HG03575 (cell line): ENCODE data around the gene TMEM79.

Source experiments
- ATAC-seq: cut with Tn5 transposase; IDR thresholded peaks from one replicate; pipeline ENCODE4 v1.9.1; 2021; ENCODE audit not compliant: unreplicated experiment, insufficient number of reproducible peaks, low FRiP score; ENCODE audit errors: extremely low read depth

The TMEM79 gene

DNA sequence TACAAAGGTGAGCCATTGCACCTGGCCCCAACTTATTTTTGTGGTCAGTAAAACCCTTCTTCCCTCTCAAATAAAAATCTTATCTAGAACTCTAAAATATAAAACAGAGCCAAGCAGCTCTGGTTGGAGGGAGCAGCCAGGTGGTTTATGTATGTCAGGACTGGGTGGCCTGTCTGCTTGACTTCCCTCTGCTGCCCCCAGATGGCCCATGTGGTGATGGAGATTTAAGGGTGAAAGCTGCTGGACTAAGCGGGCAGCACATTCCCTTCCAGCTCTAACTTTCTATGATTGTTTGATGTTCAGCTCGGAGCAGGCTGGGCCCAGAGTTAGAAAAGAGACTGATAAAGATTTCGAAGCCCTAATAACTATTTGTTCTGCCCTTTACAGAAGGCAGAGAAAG is 24.3 kb upstream of the TMEM79 start:
- no peak for ATAC-seq

DNA sequence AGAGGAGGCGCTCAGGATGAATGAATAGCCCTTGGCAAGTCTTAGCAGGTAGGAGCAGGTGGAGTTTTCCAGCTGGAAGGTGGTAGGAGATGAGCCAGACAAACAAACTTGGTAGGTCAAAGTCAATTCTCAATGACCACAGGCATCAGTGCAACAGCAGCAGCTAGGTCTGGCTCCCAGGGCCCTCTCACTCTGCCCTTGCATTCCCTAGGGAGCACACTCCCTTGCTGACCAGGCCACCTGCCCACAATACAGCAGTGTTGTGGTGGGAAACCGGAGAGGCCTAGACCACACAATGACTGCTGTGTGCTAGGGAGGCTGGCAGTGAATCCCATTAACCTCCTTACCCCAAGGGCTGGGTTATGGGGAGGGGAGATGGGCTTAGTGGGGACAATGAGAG is 23.2 kb upstream of the TMEM79 start:
- ATAC-seq, result no peak

DNA sequence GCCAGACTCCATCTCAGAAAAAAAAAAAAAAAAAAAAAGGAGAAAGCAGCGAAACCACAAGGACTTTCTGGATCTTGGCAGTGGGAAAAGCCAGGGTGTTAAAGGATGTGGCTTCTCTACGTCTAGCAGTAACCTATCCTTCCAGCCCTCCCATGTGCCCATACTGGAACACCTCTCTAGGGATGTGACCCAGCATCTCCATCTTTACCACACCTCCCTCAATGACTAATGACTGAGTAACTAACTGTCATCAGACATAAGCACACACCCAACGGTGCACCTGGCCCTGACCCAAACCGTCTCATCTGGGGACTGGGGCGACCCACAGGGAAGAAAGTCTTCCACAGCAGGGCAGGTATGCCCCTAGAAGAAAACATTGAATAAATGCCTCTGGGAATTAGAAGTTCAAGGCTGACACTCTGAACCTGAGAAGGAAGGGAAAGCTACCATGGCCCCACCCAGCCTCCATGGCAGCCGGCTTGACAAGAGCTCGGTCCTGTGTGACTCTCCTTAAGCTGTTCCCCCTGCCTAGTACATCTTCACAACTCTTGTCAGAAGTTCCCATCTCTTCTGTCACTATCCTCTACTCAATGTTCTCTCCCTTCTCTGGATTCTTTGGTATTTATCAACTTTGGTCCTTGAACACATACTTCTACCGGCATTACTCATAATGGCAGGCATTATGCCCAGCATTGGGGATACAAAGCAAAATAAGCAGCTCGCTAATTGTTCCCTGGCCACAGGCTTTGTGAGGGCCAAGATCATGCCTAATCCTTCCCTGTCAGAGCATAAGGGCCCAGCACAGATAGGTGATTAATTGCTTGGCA is 21.5 kb upstream of the TMEM79 start:
- no peak for ATAC-seq

DNA sequence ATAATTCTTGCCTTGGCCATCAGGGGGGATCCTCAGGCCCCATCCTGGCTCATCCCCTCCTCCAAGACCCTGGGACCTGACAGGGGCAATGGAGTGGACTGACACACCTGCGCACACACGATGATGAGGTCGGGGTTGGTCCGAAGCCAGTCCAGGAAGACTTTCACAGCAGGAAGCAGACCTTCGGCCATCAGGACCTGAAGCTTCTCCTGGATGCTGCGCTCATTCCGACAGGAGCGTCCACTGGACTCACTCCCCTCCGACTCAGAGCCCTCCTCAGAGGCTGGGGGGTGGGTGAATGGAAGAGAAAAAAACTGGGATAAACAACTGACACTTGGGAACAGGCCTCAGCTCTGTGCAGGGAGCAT is 20.9 kb upstream of the TMEM79 start:
- ATAC-seq, result no peak

DNA sequence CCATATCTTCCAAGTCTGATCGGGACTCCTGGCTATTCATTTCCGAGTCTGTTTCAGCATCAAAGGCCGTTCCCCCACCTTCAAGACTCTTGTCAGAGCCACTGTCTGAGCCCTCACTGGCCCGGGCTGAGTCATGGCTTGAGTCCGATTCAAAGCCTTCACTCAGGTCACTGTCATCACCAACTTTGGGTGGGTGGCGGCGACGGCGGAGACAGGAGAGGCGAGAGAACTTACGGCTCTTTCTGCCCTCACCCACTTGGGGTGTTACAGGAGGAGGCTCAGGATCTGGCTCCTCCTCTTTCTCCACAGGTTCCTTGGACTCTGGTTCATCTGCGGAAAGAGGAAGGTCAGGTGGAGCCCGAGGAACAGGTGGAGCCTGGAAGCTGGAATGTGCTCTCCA is 18.1 kb upstream of the TMEM79 start:
- ATAC-seq, result no peak

DNA sequence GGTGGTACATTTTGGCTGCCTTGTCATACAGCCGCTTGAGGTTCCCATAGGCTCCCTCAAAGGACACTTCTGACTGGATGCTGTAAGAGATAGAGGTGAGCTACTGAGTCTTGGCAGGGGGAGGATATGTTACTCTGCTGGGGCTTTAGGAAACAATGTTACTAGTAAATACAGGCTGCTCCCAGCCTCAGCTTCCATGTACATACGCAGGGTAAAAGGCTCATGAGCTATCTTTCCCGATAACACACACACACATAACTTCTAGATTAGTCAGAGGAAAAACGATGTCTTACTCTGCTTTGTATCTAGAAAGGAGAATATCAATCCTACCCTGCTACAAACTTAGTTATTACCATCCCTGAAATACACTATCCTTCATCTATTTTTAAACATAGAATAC is 15.8 kb upstream of the TMEM79 start:
- no peak for ATAC-seq

DNA sequence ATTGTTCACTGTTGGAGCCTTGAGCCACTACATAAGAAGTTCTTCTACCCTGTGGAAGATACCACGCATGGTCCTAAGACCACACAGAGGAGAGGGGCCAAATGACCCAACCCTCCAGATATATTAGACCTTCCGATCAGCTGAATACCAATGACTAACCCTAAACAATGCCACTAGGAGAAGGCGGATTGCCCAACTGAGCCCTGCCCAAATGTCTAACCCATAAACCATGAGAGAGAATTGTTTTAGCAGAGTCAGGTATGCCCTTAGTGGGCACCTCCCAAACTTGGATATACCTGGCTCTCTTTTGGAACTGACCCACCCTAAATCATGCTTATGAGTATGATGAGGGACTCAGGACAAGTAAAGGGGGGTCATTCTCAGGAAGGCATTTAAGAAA is 13.8 kb upstream of the TMEM79 start:
- no peak for ATAC-seq

DNA sequence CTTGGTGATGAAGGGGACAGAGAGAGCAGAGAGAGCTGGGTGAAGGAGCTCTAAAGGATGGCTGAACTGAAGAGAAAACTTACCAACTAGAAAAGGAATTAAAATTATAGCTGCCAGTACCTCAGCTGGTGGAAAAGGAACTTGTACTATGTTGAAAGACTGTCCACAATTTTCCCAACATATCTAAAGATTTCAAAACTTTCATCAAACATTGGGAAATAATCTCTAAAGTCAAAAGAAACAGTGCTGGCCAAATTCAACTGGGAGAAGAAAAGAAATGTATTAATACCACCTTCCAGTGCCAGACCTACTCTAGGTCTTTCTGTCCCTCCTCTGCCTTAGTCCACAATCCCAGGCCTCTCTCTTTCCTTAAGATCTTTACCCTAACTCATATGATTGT is 7.6 kb upstream of the TMEM79 start:
- no peak for ATAC-seq

DNA sequence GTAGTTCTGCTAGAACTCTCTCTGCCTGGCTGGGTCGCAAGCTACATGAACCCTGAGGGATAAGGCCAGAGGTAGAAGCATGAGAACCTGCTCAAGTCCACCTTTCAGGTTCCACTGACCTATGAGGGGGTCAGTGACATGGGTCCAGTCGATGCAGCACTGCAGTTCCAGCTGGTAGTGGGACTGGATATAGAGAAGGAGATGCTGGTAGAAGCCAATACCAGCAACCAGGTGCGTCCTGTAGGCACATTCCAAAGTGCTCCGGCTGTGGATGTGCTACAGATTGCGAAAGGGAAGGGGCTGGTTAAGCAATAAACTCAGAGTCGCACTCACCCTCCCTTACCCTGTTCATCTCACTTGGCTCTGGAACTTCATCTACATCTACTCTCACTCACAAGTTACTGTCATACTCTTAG is 7.2 kb upstream of the TMEM79 start:
- no peak for ATAC-seq

DNA sequence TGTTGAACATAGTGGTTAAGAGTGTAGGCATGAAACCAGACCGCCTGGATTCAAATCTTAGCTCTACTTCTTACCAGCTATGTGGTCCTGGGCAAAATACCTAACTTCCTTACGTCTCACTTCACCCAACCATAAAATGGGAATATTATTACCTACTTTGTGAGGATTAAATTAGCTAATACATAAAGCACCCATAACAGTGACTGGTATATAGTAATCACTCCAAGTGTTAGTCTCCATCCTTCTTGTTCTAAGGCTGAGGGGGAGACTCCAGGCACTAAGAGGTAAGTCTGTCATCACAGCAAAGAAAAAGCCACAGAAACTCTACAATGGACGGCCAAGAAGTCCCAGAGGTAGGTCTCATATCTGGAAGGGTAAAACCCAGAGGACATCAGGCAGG is 4.3 kb upstream of the TMEM79 start:
- no peak for ATAC-seq

DNA sequence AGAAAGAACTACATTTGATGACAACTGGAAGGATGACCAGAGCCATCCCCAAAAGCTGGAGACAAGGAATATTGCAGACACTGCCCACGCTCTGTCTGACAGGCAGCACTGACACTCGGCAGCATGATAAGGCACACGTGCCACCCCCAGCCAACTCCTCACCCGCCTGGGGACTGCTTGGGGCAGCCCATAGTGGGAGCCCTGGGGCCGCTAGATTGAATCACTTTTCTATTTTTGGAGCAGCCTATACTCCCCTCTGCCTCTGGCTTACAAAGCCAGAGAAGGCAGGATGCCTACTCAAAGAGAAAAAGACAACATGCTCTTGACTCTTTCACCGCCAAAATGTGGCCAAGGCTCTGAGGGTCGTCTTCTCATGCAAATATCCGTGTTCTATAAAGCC is 2.8 kb upstream of the TMEM79 start:
- no peak for ATAC-seq

DNA sequence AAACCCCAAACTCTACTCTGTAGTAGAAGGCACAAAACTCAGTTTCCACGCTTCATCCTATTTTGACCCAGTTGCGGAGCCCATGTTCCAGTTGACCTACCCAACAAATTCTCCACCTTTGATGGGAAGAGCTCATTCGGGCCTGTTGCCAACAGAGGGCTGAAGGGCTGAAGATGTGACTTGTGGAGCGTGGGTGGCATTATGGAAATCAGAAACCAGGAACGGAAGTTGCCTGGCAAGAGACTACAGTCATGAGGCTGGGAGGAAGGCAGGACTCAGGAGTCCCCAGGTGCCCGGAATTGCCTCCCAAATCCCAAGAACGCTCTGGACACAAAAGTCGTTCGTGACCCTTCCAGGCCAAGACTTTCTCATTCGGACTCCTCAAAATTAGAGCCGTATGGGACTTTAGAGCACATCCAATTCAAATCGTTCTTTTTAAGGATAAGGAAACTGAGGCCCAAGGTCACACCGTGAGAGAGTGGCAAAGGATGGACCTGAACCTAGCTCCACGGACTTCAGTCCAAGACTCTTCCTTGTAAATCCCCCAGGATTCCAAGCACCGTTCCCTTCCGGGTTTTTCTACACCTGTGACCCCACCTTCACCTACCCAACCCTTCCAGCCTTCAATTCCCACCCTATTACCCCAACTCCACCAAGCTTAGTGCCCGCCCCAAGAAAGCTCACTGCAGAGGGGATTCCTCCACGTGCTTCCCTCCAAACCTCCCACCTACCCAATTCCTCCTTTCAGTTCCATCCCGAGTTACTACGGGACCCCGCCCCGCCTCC is 2.2 kb upstream of the TMEM79 start:
- ATAC-seq, result no peak

DNA sequence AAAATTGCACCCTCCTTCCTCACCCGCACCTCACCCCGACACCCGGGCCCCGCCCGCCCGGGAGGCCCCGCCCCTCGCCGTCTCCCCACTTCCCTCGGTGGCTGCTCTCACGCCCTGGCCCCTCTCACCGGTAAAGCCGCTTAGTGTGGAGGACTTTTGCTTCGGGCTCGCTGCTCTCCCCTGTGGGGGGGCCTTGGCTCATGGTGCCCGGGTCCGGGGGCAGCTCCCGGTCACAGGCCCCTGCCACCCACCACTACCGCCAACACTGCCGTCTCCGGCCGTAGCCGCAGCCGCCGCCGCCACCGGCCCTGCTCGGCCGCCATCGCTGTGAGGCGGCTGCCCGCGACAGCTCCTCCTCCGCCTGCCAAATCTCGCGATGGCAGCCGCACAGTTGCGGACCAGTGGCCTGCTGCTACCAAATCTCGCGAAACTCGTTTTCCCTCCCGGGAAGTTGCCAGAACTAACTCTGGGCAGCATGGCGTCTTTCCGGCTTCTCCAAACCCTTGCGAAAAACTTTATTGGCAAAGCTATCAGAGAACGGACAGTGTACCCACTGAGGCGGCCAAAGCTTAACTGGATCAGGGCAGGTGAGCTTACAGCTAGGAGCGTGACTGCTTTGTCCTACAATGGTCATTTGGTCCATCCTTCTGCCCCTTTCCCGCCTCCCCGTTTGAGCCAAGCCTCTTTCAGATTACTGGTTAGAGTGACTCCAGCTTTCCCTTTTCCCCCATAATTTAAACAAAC is 1.5 kb upstream of the TMEM79 start, which contains the start of gene SMG5:
SMG5 (minus strand) TSS at position 347 of the 744 bp plus-strand sequence; CDS start at position 202, 145 bp downstream.
- ATAC-seq, result peak; percentile 56

DNA sequence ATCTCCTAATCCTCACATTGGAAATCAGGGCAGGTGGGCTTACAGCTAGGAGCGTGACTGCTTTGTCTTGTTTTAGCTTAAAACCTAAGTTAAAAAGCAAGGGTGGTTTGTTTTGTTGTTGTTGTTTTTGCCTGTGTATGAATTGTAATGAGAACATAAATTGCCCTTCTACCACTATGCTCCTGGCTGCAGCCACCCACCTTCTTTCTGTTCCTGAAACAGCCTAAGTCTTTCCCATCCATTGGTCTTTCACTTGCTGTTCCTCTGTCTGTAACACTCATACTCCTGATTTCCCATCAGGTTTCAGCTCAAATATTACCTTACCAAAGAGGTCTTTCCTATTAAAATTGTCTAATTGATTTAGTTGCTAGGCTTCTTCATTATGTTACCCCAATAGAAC is 604 bp upstream of the TMEM79 start:
- ATAC-seq, result no peak

DNA sequence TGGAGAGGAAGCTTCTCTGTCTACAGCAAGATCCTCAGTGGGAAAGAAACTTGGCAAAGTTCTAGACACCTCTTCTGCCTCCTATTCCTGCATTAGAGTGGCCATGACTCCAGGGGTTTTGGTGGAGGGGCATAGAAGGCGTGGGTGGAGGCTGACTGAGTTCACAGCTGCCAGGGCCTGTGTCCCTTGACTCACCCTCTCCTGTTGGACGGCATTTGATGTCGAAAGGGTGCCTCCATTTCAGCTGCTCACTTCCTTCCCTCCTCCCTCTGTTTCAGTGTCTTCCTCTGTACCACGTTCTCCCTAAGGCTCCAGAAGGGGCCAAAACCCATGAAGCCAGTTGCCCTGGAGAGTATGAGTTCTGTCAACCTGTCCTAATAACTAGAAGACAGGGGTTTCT is 632 bp downstream of the TMEM79 start:
- ATAC-seq, result no peak

DNA sequence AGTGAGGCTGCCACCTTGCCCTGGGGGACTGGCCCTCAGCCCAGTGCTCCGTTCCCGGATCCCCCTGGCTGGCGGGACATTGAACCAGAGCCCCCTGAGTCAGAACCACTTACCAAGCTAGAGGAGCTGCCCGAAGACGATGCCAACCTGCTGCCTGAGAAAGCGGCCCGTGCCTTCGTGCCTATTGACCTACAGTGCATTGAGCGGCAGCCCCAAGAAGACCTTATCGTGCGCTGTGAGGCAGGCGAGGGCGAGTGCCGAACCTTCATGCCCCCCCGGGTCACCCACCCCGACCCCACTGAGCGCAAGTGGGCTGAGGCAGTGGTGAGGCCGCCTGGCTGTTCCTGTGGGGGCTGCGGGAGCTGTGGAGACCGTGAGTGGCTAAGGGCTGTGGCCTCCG is 1.3 kb downstream of the TMEM79 start:
- ATAC-seq, result no peak

DNA sequence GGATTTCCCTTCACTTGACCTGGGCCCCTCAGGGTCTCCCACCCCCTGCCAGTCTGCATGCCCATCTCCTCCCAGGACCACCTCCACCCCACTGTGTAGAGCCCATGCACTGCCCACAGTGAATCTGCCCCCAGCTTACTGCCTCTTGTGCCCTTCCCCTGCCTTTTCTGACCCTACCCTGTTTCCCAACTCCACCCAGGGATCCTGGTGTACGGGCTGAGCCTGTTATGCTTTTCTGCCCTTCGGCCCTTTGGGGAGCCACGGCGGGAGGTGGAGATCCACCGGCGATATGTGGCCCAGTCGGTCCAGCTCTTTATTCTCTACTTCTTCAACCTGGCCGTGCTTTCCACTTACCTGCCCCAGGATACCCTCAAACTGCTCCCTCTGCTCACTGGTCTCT is 1.9 kb downstream of the TMEM79 start:
- no peak for ATAC-seq

DNA sequence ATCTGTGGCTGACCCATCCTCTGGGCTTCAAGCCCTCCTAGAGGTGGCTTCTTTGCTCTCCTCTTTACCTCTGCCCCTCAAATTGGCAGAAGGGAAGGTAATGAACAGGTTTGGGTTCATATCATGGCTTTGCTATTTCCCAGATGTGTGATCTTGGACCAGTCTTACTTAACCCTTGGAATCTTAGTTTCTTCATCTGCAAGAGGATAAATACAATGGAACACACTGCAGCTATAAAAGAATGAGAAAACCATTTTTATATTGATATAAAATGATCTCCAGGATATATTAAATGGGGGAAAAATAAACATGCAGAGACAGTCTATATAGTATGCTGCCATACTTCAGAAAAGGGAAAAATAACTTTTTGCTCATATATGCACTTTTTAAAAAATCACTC is 5.7 kb downstream of the TMEM79 start:
- no peak for ATAC-seq

DNA sequence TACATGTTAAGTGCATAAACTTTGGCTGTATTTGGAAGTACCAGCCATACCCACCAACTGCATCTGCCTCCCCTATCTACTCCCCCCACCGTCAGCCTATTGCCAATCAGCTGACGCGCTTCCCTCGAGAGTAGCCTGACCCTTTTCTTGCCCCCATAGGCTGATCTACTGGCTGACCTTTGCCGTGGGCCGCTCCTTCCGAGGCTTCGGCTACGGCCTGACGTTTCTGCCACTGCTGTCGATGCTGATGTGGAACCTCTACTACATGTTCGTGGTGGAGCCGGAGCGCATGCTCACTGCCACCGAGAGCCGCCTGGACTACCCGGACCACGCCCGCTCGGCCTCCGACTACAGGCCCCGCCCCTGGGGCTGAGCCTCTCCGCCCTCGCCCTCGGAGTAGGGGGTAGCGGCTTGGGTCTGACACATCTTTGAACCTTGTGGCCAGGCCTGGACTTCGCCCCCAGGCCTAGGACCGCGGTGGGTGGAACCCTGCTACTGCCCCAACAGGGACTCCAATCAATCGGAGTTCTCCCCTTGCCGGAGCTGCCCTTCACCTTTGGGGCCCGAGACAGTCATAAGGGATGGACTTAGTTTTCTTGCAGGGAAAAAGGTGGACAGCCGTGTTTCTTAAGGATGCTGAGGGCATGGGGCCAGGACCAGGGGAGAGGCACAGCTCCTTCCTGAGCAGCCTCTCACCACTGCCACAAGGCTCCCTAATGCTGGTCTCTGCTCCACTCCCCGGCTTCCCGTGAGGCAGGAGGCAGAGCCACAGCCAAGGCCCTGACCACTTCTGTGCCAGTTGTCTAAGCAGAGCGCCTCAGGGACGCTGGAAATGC is 7.3 kb downstream of the TMEM79 start:
- ATAC-seq, result no peak
